HG02571 (cell line): ENCODE measurements around the gene GALK2.
A peak's percentile ranks its signal among the peaks of the same experiment; 100 is the strongest.
"Not testable (repeated sequence)": the region's sequence is repeated elsewhere in the genome, so short reads cannot be mapped to it uniquely, and the experiment has no call there.

Experiments
- ATAC-seq: cut with Tn5 transposase; IDR thresholded peaks from one replicate; pipeline ENCODE4 v1.9.1; 2021; ENCODE audit warnings: mild to moderate bottlenecking, moderate library complexity; ENCODE audit not compliant: unreplicated experiment

Gene GALK2

GRCh38 chr15:49215768-49216739, 46.0 kb downstream of the GALK2 start:
- peak; percentile 96 for ATAC-seq

- ATAC-seq, result no peak
These were observed 53.7 kb downstream of the GALK2 start for GRCh38 chr15:49223536-49224274.

GRCh38 chr15:49225572-49226281, 55.7 kb downstream of the GALK2 start:
- no peak for ATAC-seq

GRCh38 chr15:49227602-49228001, 57.6 kb downstream of the GALK2 start:
- no peak for ATAC-seq

- ATAC-seq, result no peak
These were observed 59.9 kb downstream of the GALK2 start for GRCh38 chr15:49229922-49230321.

GRCh38 chr15:49232236-49232806, 62.3 kb downstream of the GALK2 start:
- no peak for ATAC-seq

GRCh38 chr15:49235446-49236124, 65.5 kb downstream of the GALK2 start:
- peak; percentile 84 for ATAC-seq

GRCh38 chr15:49236869-49237268, 66.8 kb downstream of the GALK2 start:
- no peak for ATAC-seq

- ATAC-seq, result no peak
These were observed 68.3 kb downstream of the GALK2 start for GRCh38 chr15:49238342-49238741.

GRCh38 chr15:49239105-49239504, 69.1 kb downstream of the GALK2 start:
- no peak for ATAC-seq

- no peak for ATAC-seq
These were observed 72.8 kb downstream of the GALK2 start for GRCh38 chr15:49242820-49243219.

GRCh38 chr15:49247556-49248110, 77.6 kb downstream of the GALK2 start:
- no peak for ATAC-seq

- ATAC-seq, result no peak
These were observed 78.2 kb downstream of the GALK2 start for GRCh38 chr15:49248291-49248690.

- ATAC-seq, result no peak
These were observed 86.1 kb downstream of the GALK2 start for GRCh38 chr15:49255966-49256759.

- not testable (repeated sequence) for ATAC-seq
These were observed 95.1 kb downstream of the GALK2 start for GRCh38 chr15:49265117-49265516.

GRCh38 chr15:49265911-49266310, 95.9 kb downstream of the GALK2 start:
- no peak for ATAC-seq

- no peak for ATAC-seq
These were observed 100.7 kb downstream of the GALK2 start for GRCh38 chr15:49270541-49271421.

- ATAC-seq, result no peak
These were observed 103.8 kb downstream of the GALK2 start for GRCh38 chr15:49273734-49274318.
